HEK293 (cell line): Measurements from ENCODE around the gene CSKMT.
A peak's percentile ranks its signal among the peaks of the same experiment; 100 is the strongest.

ENCODE experiments used
- CTCF ChIA-PET: fragments of 350-600 bp; formaldehyde crosslinking; extraction: SDS; loops from one replicate; lab custom pipeline; 2021; ENCODE audit warnings: antibody characterized with exemption; lab: Yijun Ruan, JAX
- POLR2A ChIA-PET: fragments of 300-600 bp; formaldehyde crosslinking; extraction: SDS; loops from one replicate; lab custom pipeline; 2020; ENCODE audit warnings: antibody characterized with exemption, inconsistent platforms; lab: Yijun Ruan, JAX
- H3K27ac ChIP-seq: fragments of 200-500 bp; sonication (Bioruptor generic); 2 replicates; pipeline ENCODE4 v1.5.1; 2014; ENCODE audit warnings: low read depth, low read length, control low read depth, inconsistent platforms; ENCODE audit errors: extremely low read depth
- H3K36me3 ChIP-seq, 2 experiments: fragments of 200-500 bp in 1 of 2; sonication (Bioruptor generic) in 1 of 2; 1 replicate in 1 of 2; 2 replicates in 1 of 2; pipeline ENCODE4 v1.5.1; 2014 to 2017; ENCODE audit warnings: inconsistent platforms in 2 of 2, low read length in 2 of 2; ENCODE audit not compliant: control insufficient read depth in 2 of 2, insufficient read depth in 1 of 2
- H3K4me1 ChIP-seq: fragments of 200-500 bp; sonication (Bioruptor generic); 2 replicates; pipeline ENCODE4 v1.5.1; 2014; ENCODE audit warnings: mild to moderate bottlenecking, low read length, inconsistent platforms; ENCODE audit not compliant: control insufficient read depth, insufficient read depth
- H3K4me3 ChIP-seq: 2 replicates; pipeline ENCODE4 v1.5.1; 2011; ENCODE audit warnings: low read depth, mild to moderate bottlenecking, control low read depth, low read length, moderate library complexity
- H3K9me3 ChIP-seq: fragments of 200-500 bp; sonication (Bioruptor generic); 2 replicates; pipeline ENCODE4 v1.5.1; 2014; ENCODE audit warnings: low read depth, low read length, inconsistent platforms; ENCODE audit not compliant: control insufficient read depth, insufficient read depth
- HOXC10 ChIP-seq: sonication (generic); formaldehyde crosslinking; IDR thresholded peaks from 2 replicates; pipeline ENCODE4 v1.8.1; 2023; ENCODE audit warnings: mild to moderate bottlenecking, missing genetic modification reagents
- KLF1 ChIP-seq: fragments of 450-650 bp; formaldehyde crosslinking; IDR thresholded peaks from 2 replicates; pipeline ENCODE4 v1.5.1; 2016; ENCODE audit warnings: missing biosample characterization, missing genetic modification characterization
- MEIS1 ChIP-seq: sonication (generic); formaldehyde crosslinking; IDR thresholded peaks from 2 replicates; pipeline ENCODE4 v1.8.1; 2022; ENCODE audit warnings: missing genetic modification reagents, mild to moderate bottlenecking, borderline replicate concordance
- PRDM10 ChIP-seq: fragments of 450-650 bp; formaldehyde crosslinking; IDR thresholded peaks from 2 replicates; pipeline ENCODE4 v1.5.1; 2016; ENCODE audit warnings: missing biosample characterization, missing genetic modification characterization
- SCRT1 ChIP-seq: fragments of 450-650 bp; formaldehyde crosslinking; IDR thresholded peaks from 2 replicates; pipeline ENCODE4 v1.5.1; 2016; ENCODE audit warnings: missing biosample characterization, missing genetic modification characterization, borderline replicate concordance
- SCRT2 ChIP-seq: fragments of 450-650 bp; formaldehyde crosslinking; IDR thresholded peaks from 2 replicates; pipeline ENCODE4 v1.5.1; 2016; ENCODE audit warnings: missing biosample characterization, missing genetic modification characterization
- YY1 ChIP-seq: fragments of 450-650 bp; formaldehyde crosslinking; IDR thresholded peaks from 2 replicates; pipeline ENCODE4 v1.5.1; 2018; ENCODE audit warnings: missing biosample characterization, missing genetic modification characterization
- ZBTB48 ChIP-seq: fragments of 450-650 bp; formaldehyde crosslinking; IDR thresholded peaks from 2 replicates; pipeline ENCODE4 v1.5.1; 2016; ENCODE audit warnings: missing biosample characterization, missing genetic modification characterization
- ZFP41 ChIP-seq: fragments of 450-650 bp; formaldehyde crosslinking; IDR thresholded peaks from 2 replicates; pipeline ENCODE4 v1.5.1; 2016; ENCODE audit warnings: missing biosample characterization, missing genetic modification characterization, borderline replicate concordance
- ZNF155 ChIP-seq: fragments of 450-650 bp; formaldehyde crosslinking; IDR thresholded peaks from 2 replicates; pipeline ENCODE4 v1.5.1; 2016; ENCODE audit warnings: missing biosample characterization, missing genetic modification characterization
- ZNF157 ChIP-seq: fragments of 450-650 bp; formaldehyde crosslinking; IDR thresholded peaks from 2 replicates; pipeline ENCODE4 v1.5.1; 2016; ENCODE audit warnings: missing biosample characterization, missing genetic modification characterization
- ZNF202 ChIP-seq: fragments of 450-650 bp; formaldehyde crosslinking; IDR thresholded peaks from 2 replicates; pipeline ENCODE4 v1.5.1; 2016; ENCODE audit warnings: missing biosample characterization, missing genetic modification characterization, borderline replicate concordance
- ZNF211 ChIP-seq: fragments of 450-650 bp; formaldehyde crosslinking; IDR thresholded peaks from 2 replicates; pipeline ENCODE4 v1.5.1; 2016; ENCODE audit warnings: low read depth, missing biosample characterization, missing genetic modification characterization
- ZNF23 ChIP-seq: fragments of 450-650 bp; formaldehyde crosslinking; IDR thresholded peaks from 2 replicates; pipeline ENCODE4 v1.5.1; 2016; ENCODE audit warnings: missing biosample characterization, missing genetic modification characterization, borderline replicate concordance
- ZNF311 ChIP-seq: fragments of 450-650 bp; formaldehyde crosslinking; IDR thresholded peaks from 2 replicates; pipeline ENCODE4 v1.5.1; 2017; ENCODE audit warnings: missing biosample characterization, missing genetic modification characterization, borderline replicate concordance
- ZNF548 ChIP-seq: fragments of 450-650 bp; formaldehyde crosslinking; IDR thresholded peaks from 2 replicates; pipeline ENCODE4 v1.5.1; 2016; ENCODE audit warnings: missing biosample characterization, missing genetic modification characterization
- ZNF623 ChIP-seq: fragments of 450-650 bp; formaldehyde crosslinking; IDR thresholded peaks from 2 replicates; pipeline ENCODE4 v1.5.1; 2016; ENCODE audit warnings: missing biosample characterization, missing genetic modification characterization
- ZNF701 ChIP-seq: fragments of 450-650 bp; formaldehyde crosslinking; IDR thresholded peaks from 2 replicates; pipeline ENCODE4 v1.5.1; 2016; ENCODE audit warnings: missing biosample characterization, missing genetic modification characterization
- ZNF76 ChIP-seq: fragments of 450-650 bp; formaldehyde crosslinking; IDR thresholded peaks from 2 replicates; pipeline ENCODE4; 2016; ENCODE audit warnings: low read depth, missing biosample characterization, missing genetic modification characterization, borderline replicate concordance
- ZNF768 ChIP-seq: fragments of 450-650 bp; formaldehyde crosslinking; IDR thresholded peaks from 2 replicates; pipeline ENCODE4 v1.5.1; 2018; ENCODE audit warnings: missing biosample characterization, mild to moderate bottlenecking, missing genetic modification characterization
- ZSCAN23 ChIP-seq: fragments of 450-650 bp; formaldehyde crosslinking; IDR thresholded peaks from 2 replicates; pipeline ENCODE4 v1.5.1; 2016; ENCODE audit warnings: missing biosample characterization, missing genetic modification characterization
- TF ChIP-seq, protein P1 (sequence below): fragments of 450-650 bp; formaldehyde crosslinking; IDR thresholded peaks from 2 replicates; pipeline ENCODE4 v1.5.1; 2016; ENCODE audit warnings: missing biosample characterization, missing genetic modification characterization
- TF ChIP-seq, protein P2 (sequence below): fragments of 450-650 bp; formaldehyde crosslinking; IDR thresholded peaks from 2 replicates; pipeline ENCODE4 v1.5.1; 2016; ENCODE audit warnings: missing biosample characterization, missing genetic modification characterization

The CSKMT gene

GRCh38 chr11:62708392-62708791 is 43.3 kb downstream of the CSKMT start:
- peaks cover 0 to 89% of the 10 kb centered on the region in 2 experiments; a peak in 2 of 3 replicates for H3K36me3 ChIP-seq
- H3K4me3 ChIP-seq = no peak overlapping the region
- TF ChIP-seq KLF1 (tag by site-specific recombination) = no peak
- TF ChIP-seq ZNF23 = no peak
- TF ChIP-seq ZNF157 = no peak
- TF ChIP-seq SCRT1 = no peak
- TF ChIP-seq ZNF155 = no peak
- no peak for TF ChIP-seq ZFP41 (tag by site-specific recombination)
- no peak for TF ChIP-seq ZNF202 (tag by site-specific recombination)
- no peak for TF ChIP-seq ZNF623 (tag by site-specific recombination)
- no peak for TF ChIP-seq HOXC10 (CRISPR knock-in tag)
- no peak overlapping the region for H3K27ac ChIP-seq
- POLR2A ChIA-PET = interaction anchor here (0.8 to 3.4 kb wide), 10 partner anchors 10 to 133 kb away, joined by 3 to 15 read pairs (median 4); partner anchors contain the start of genes HNRNPUL2, LBHD1, TMEM179B and TUT1
- CTCF ChIA-PET = no interaction called here
- peaks cover 3% of the 10 kb centered on the region; the same call in 1 of the 2 replicates for H3K4me1 ChIP-seq
- H3K9me3 ChIP-seq = no peaks in the 10 kb centered on the region

DNA sequence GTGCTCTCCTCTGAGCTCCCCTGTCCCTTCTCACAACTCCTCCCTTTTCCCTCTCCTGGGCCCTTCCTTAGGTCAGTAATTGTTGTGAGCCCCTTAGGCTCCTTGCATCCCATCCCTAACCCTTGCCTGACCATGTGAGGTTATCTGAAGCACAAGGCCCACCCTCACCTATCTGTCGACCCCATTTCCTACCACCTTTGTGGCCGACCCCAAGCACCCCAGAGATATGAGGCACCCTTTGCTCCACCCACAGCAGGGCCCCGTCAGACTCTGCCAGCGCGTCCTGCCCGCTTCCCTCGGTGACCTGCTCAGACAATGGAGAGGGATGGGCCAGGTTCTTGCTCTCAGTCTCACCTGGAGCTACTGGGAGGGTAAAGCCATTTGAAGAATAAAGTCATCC is 43.7 kb downstream of the CSKMT start:
- ChIA-PET CTCF (no interaction called here), POLR2A (interaction anchor here (0.8 to 3.4 kb wide), 10 partner anchors 10 to 133 kb away, joined by 3 to 11 read pairs (median 4); partner anchors contain the start of genes C11orf98, CSKMT, HNRNPUL2 and LBHD1)
- Histone ChIP-seq H3K4me1 (peaks cover 3% of the 10 kb centered on the region; the same call in 1 of the 2 replicates), H3K9me3 (no peaks in the 10 kb centered on the region)
- TF ChIP-seq ZBTB48 (tag by site-specific recombination) (peak; percentile 48), ZSCAN23 (tag by site-specific recombination) (no peak)
- TF ChIP-seq, all 188 proteins: peak for 1
- H3K27ac ChIP-seq = no peak overlapping the region
- no peak overlapping the region for H3K4me3 ChIP-seq
- H3K36me3 ChIP-seq = peaks cover 0 to 89% of the 10 kb centered on the region in 2 experiments; a peak in 1 of 3 replicates

DNA sequence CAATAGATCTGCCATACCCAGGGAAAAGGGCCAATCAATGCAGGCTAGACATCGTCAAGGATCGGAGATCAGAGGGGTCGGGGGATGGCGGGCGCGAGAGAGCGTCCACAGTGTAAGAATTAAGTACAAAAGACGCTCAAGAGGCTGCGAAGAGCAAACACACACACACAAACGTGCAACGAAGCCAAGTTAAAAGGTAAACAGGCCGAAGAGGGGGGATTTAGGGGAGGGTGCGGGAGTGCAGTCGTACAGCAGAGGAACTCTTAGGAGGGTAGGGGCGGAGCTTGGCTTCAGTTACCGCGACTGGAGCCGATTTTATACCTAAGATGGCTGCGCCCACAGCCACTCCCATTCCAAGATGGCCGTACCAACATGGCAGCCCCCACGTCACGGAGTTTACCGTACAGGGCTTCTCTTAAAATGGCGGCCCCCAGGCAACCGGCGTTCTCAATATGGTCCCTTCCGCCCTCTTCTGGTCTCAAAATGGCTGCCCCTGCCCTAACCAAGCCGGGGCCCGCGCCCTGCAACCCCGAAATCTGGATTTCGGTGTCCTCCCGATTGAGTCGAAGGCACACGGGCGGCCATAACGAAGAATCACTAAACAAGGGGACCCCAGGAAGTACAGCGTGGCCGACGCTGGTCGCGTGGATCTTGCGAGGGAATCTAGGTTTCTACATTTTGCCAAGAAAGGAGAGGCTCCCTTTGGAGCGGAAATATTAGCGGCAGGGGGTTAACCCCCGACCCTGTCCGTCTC is 44.3 kb downstream of the CSKMT start:
- ChIA-PET POLR2A (interaction anchor here (0.8 to 3.4 kb wide), 10 partner anchors 9 to 132 kb away, joined by 3 to 11 read pairs (median 4); partner anchors contain the start of genes C11orf98, CSKMT, HNRNPUL2 and LBHD1), CTCF (interaction anchor here (1.1 kb wide), 2 partner anchors 15 to 78 kb away, joined by 3 read pairs; partner anchors contain the start of gene TMEM179B)
- H3K27ac ChIP-seq = 0 out of 2 replicates have a peak overlapping the region, but pooled peaks have one; percentile 18
- no peak overlapping the region for H3K4me3 ChIP-seq
- peaks cover 3% of the 10 kb centered on the region; the same call in 1 of the 2 replicates for H3K4me1 ChIP-seq
- H3K36me3 ChIP-seq = peaks cover 0 to 94% of the 10 kb centered on the region in 2 experiments; a peak in 1 of 3 replicates
- no peaks in the 10 kb centered on the region for H3K9me3 ChIP-seq
- TF ChIP-seq ZNF768 (no peak), PRDM10 (tag by site-specific recombination) (peak; percentile 49), ZNF548 (tag by site-specific recombination) (no peak), YY1 (tag by site-specific recombination) (peak; percentile 97), ZNF311 (tag by site-specific recombination) (no peak), ZNF211 (tag by site-specific recombination) (no peak), MEIS1 (CRISPR knock-in tag) (no peak), ZNF76 (0 out of 2 replicates have a peak, but pooled peaks have one; percentile 25), ZNF701 (tag by site-specific recombination) (no peak), SCRT2 (tag by site-specific recombination) (no peak)
- TF ChIP-seq, protein P1, sequence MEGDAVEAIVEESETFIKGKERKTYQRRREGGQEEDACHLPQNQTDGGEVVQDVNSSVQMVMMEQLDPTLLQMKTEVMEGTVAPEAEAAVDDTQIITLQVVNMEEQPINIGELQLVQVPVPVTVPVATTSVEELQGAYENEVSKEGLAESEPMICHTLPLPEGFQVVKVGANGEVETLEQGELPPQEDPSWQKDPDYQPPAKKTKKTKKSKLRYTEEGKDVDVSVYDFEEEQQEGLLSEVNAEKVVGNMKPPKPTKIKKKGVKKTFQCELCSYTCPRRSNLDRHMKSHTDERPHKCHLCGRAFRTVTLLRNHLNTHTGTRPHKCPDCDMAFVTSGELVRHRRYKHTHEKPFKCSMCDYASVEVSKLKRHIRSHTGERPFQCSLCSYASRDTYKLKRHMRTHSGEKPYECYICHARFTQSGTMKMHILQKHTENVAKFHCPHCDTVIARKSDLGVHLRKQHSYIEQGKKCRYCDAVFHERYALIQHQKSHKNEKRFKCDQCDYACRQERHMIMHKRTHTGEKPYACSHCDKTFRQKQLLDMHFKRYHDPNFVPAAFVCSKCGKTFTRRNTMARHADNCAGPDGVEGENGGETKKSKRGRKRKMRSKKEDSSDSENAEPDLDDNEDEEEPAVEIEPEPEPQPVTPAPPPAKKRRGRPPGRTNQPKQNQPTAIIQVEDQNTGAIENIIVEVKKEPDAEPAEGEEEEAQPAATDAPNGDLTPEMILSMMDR (tag by site-specific recombination) = no peak
- TF ChIP-seq, protein P2, sequence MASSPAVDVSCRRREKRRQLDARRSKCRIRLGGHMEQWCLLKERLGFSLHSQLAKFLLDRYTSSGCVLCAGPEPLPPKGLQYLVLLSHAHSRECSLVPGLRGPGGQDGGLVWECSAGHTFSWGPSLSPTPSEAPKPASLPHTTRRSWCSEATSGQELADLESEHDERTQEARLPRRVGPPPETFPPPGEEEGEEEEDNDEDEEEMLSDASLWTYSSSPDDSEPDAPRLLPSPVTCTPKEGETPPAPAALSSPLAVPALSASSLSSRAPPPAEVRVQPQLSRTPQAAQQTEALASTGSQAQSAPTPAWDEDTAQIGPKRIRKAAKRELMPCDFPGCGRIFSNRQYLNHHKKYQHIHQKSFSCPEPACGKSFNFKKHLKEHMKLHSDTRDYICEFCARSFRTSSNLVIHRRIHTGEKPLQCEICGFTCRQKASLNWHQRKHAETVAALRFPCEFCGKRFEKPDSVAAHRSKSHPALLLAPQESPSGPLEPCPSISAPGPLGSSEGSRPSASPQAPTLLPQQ = 0 out of 2 replicates have a peak, but pooled peaks have one; percentile 31
